ENCODE data around the gene COL13A1.

Gene COL13A1

DNA sequence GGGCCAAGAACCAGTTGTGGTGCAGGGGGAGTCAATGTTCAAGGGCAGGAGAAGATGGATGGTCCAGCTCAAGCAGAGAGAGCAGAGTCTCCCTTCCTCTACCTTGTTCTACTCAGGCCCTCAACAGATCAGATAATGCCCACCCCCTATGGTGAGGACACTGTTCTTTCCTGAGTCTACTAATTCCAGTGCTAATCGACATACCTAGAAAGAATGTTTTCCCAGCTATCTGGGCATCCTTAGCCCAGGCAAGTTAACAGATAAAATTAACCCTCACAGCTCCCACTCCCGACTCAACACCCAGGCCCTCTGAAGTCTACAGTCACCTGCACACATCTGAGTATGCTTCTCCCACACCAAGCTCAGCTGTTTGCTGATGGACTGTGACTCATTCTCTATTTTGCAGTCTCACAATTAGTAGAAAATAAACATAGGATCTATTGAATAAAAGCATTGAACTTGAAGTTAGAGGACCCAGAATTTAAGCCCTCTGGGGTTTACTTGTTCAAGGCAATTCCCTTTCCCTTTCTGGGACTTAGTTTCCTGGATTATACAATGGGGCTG is 17.1 kb downstream of the COL13A1 start:
- H3K4me3 ChIP-seq (ENCODE audit: low read depth, low read length): no peak overlapping the region
- DNase-seq (ENCODE audit: low read depth): no peak
- TF ChIP-seq, protein P1, sequence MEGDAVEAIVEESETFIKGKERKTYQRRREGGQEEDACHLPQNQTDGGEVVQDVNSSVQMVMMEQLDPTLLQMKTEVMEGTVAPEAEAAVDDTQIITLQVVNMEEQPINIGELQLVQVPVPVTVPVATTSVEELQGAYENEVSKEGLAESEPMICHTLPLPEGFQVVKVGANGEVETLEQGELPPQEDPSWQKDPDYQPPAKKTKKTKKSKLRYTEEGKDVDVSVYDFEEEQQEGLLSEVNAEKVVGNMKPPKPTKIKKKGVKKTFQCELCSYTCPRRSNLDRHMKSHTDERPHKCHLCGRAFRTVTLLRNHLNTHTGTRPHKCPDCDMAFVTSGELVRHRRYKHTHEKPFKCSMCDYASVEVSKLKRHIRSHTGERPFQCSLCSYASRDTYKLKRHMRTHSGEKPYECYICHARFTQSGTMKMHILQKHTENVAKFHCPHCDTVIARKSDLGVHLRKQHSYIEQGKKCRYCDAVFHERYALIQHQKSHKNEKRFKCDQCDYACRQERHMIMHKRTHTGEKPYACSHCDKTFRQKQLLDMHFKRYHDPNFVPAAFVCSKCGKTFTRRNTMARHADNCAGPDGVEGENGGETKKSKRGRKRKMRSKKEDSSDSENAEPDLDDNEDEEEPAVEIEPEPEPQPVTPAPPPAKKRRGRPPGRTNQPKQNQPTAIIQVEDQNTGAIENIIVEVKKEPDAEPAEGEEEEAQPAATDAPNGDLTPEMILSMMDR (IDR thresholded peaks at IDR 0.05; ENCODE audit: low read depth, low read length, missing control alignments): no peak
- in situ Hi-C loops (cut with HindIII; ENCODE audit: low sequenced_read_pairs): no loop called here

DNA sequence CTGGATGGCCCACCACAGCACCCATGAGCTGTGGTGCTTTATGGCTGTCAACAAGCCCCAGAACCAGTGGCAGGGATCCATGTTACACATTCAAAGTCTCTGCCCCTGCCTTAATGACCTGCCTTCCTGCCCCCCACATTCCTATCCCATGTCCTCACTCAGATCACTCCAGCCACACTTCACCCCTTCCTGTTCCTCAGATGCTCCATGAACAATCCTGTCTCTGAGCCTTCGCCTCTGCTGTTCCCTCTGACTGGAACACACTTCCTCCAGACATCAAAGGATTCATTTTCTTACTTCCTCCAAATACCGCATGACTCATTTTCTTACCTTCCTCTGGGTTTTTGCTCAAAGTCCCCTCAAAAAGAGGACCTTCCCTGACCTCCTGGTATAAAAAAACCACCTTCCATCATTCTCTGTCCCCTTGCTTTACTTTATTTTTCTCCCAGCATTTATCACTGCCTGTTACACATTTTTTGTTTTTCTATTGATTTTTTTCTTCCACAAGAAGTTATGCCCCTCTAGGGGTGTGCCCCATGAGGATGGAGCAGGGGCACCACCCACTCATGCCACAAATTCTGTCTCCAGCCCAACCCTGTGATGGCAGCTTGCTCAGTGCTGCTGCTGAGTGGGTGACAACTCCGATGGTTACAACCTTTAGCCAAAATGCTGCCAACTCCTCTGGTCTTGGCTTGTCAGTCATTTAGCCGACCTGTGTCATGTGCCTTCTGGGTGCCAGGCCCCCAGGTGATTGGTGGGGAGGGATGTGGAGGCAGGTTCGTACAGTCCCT is 18.2 kb downstream of the COL13A1 start:
- TF ChIP-seq, protein P1 (IDR thresholded peaks at IDR 0.05; ENCODE audit: low read depth, low read length, missing control alignments): no peak
- no peak for DNase-seq (ENCODE audit: low read depth)
- in situ Hi-C loops (cut with HindIII; ENCODE audit: low sequenced_read_pairs): no loop called here
- no peak overlapping the region for H3K4me3 ChIP-seq (ENCODE audit: low read depth, low read length)

DNA sequence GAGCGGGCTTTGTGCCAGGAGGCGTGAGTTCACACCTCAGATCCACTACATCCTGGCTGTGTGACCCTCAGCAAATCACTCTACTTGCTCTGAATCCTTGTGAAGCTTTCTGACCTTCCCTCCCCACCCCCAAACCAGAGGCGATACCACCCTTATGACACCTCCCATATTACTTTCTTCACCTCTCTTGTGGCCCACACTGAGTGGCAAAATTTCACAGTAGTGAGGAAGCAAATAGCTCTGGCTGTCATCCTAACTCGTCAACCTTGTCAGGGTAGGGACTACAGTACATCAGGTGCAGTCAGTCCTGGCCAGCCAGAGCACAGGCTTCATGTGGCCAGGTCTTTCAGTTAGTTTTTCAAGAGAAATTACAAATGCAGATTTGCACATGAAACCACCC is 19.1 kb downstream of the COL13A1 start:
- in situ Hi-C loops (cut with HindIII; ENCODE audit: low sequenced_read_pairs): no loop called here
- no peak overlapping the region for H3K4me3 ChIP-seq (ENCODE audit: low read depth, low read length)
- TF ChIP-seq, protein P1 (IDR thresholded peaks at IDR 0.05; ENCODE audit: low read depth, low read length, missing control alignments): no peak
- no peak for DNase-seq (ENCODE audit: low read depth)

DNA sequence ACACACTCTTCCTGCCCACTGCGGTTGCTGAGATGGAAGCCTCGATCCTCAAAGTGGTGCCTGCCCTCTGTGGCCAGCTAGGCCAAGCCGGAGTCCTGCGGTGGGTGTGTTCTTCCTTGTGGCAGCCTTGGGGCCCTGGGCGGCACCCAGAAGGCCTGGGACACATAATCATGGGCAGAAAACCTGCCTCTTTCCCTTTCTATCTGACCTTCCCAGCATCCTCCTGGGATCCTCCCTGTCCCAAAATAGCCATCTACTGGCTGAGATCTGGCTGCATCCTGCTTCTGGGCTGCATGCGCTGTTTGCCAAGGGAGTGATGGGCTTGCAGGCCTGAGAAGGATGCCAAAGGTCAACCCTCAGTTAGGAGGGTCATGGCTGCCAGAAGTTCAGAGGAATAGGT is 23.9 kb downstream of the COL13A1 start:
- TF ChIP-seq, protein P1 (IDR thresholded peaks at IDR 0.05; ENCODE audit: low read depth, low read length, missing control alignments): no peak
- no peak overlapping the region for H3K4me3 ChIP-seq (ENCODE audit: low read depth, low read length)
- no peak for DNase-seq (ENCODE audit: low read depth)
- in situ Hi-C loops (cut with HindIII; ENCODE audit: low sequenced_read_pairs): loop anchor here (5.0 kb wide), 2 partner anchors 33 to 47 kb away; no protein-coding TSS in a partner anchor

DNA sequence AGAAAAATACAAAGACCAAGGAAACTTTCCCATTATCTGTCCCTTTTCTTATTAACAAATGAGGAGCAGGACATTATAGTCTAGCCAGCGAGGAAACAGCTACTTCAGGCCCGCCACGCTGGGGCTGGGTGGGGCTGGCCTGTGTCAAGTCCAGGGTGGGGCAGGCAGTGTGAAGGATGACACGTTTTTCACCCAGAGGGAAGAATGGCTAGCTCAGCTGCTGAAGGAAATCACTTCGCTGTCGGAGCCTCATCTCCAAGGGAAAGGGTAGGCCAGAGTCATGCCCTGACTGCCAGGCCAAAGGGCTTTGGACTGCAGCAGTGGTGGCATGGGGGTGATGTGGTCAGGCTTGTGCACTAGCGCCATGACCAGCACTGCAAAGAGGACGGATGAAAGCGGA is 24.4 kb downstream of the COL13A1 start:
- TF ChIP-seq, protein P1 (IDR thresholded peaks at IDR 0.05; ENCODE audit: low read depth, low read length, missing control alignments): no peak
- no peak overlapping the region for H3K4me3 ChIP-seq (ENCODE audit: low read depth, low read length)
- DNase-seq (ENCODE audit: low read depth): no peak
- in situ Hi-C loops (cut with HindIII; ENCODE audit: low sequenced_read_pairs): loop anchor here (5.0 kb wide), 2 partner anchors 34 to 46 kb away; no protein-coding TSS in a partner anchor

DNA sequence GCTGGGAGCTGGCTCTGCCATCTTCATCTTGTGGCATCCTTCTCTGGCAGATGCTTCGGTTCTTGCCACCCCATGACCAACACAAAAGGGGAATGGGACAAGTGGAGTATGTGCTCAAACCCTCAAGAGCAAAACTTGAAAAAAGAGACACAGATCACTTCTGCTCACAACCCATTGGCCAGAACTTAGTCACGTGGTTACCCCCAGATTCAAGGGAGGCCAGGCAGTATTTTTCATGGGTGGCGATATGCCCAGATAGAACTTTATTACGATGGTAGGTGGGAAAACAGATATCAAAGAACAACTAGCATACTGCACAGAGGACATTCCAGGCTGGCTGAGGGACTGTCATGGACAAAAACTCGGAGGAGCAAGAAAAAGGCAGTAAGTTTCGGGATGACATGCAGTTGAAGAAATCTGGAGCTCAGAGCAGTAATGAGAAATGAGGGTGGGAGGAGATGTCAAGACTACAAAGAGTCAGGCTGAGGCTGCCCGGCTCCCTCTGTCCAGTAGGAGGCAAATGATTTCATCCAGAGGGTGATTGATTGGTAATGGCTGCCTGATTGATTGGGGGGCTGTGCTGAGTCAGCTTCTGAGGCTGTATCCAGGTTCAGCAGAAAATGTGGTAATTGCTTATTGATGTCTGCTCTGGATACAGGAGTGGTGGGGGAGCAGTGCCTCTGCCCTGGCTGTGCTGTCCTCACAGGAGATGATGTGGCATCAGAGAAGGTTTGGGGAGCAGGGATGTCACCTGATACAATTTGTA is 25.3 kb downstream of the COL13A1 start:
- in situ Hi-C loops (cut with HindIII; ENCODE audit: low sequenced_read_pairs): loop anchor here (5.0 kb wide), 2 partner anchors 35 to 45 kb away; no protein-coding TSS in a partner anchor

More for the DNA sequence above, 25.3 kb downstream of the COL13A1 start:
- no peak overlapping the region for H3K4me3 ChIP-seq (ENCODE audit: low read depth, low read length)
- TF ChIP-seq, protein P1 (IDR thresholded peaks at IDR 0.05; ENCODE audit: low read depth, low read length, missing control alignments): peak; percentile 21
- no peak for DNase-seq (ENCODE audit: low read depth)
